ENCODE results near the gene CCND2.

- TF ChIP-seq CTCF (conservative IDR thresholded peaks at IDR 0.05) (no peak), EZH2 (IDR thresholded peaks at IDR 0.05; ENCODE audit: low read depth) (no peak)
These were observed 38.7 kb downstream of the CCND2 start for GRCh38 chr12:4312251-4312650.
